Measurements from ENCODE around the gene REELD1.

The REELD1 gene

DNA sequence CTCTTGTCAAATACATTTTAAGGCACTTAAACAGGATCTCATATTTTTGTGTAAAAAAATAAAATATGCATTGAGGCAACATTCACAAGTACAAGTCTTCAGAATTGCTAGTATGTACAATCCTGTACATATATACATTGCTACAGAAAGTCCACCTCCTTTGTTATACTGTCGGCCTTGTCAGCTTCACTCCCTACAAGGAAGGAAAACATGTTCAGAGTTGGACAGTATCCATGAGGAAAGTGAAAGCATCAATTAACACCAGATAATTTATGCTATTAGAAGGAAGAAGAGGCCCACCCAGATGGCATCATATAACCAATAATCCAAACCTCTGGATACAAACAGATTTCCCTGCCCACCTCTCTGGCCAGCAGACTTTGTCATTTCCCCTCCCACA, 42.0 kb downstream of the REELD1 start:
- Histone ChIP-seq H3K79me2 (ENCODE audit: control insufficient read depth, low read length) (no peaks in the 10 kb centered on the region), H3K27me3 (ENCODE audit: control insufficient read depth, low read length) (no peaks in the 10 kb centered on the region), H4K20me1 (ENCODE audit: control insufficient read depth, insufficient read depth, low read depth, low read length) (no peaks in the 10 kb centered on the region), H3K36me3 (ENCODE audit: control insufficient read depth, low read length) (no peaks in the 10 kb centered on the region), H3K9me3 (ENCODE audit: control insufficient read depth, insufficient read depth, low read length) (no peaks in the 10 kb centered on the region), H3K4me3 (ENCODE audit: low read length) (no peak overlapping the region), H3K4me2 (ENCODE audit: low read length) (no peak overlapping the region), H3K27ac (ENCODE audit: low read depth, low read length) (no peak overlapping the region), H3K4me1 (ENCODE audit: control insufficient read depth, low read length) (no peaks in the 10 kb centered on the region), H3K9me2 (replicated peaks; ENCODE audit: control insufficient read depth, low read length) (no peaks in the 10 kb centered on the region), H3F3A (ENCODE audit: control insufficient read depth, insufficient read depth) (no peaks in the 10 kb centered on the region)
- TF ChIP-seq, protein P1, sequence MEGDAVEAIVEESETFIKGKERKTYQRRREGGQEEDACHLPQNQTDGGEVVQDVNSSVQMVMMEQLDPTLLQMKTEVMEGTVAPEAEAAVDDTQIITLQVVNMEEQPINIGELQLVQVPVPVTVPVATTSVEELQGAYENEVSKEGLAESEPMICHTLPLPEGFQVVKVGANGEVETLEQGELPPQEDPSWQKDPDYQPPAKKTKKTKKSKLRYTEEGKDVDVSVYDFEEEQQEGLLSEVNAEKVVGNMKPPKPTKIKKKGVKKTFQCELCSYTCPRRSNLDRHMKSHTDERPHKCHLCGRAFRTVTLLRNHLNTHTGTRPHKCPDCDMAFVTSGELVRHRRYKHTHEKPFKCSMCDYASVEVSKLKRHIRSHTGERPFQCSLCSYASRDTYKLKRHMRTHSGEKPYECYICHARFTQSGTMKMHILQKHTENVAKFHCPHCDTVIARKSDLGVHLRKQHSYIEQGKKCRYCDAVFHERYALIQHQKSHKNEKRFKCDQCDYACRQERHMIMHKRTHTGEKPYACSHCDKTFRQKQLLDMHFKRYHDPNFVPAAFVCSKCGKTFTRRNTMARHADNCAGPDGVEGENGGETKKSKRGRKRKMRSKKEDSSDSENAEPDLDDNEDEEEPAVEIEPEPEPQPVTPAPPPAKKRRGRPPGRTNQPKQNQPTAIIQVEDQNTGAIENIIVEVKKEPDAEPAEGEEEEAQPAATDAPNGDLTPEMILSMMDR (IDR thresholded peaks at IDR 0.05; ENCODE audit: low read depth, low read length, poor library complexity, severe bottlenecking) = no peak
- no peak for TF ChIP-seq EZH2phosphoT487 (IDR thresholded peaks at IDR 0.05; ENCODE audit: borderline replicate concordance, low read length)

DNA sequence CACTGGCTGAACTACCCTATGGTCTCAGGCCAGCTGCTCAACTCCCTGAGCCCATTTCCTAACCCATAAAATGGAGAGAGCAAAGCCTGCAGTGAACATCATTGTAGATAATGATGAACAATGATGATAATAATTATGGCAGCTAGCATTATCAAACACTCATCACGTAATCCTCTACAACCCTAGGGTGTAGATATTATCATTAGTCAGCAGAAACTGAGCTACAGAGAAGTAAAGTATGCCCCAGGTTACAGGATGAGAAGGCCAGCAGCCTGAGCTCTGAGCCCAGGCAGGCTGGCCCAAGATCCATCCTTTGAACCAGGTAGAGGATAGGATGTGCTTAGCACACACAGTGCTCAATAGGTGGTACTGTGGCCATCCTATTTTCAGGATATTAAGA, 43.2 kb downstream of the REELD1 start:
- no peaks in the 10 kb centered on the region for H3K36me3 ChIP-seq (ENCODE audit: control insufficient read depth, low read length)
- TF ChIP-seq, protein P1 (IDR thresholded peaks at IDR 0.05; ENCODE audit: low read depth, low read length, poor library complexity, severe bottlenecking) = no peak
- TF ChIP-seq EZH2phosphoT487 (IDR thresholded peaks at IDR 0.05; ENCODE audit: borderline replicate concordance, low read length) = no peak
- H3K4me3 ChIP-seq (ENCODE audit: low read length) = no peak overlapping the region

DNA sequence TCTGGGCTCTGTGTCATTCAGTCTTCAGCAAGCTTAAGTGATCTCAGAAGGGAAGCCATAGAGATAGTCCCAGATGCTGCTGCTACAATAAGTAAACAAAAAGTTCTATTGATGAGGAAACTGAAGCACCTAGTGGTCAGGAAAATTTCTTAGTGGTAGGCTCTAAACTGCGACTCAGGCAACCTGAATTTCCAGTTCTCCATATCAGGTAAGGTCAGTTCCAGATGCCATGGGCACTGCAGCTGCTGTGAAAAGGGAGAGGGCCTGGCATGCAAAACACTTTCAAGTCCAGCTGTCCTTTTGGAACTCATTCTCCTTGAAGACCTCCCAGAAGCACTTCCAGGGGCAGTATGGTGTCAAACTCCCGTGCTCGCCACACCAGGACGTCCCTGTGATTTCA, 46.2 kb downstream of the REELD1 start:
- H3K4me1 ChIP-seq (ENCODE audit: control insufficient read depth, low read length) = no peaks in the 10 kb centered on the region
- H3K4me3 ChIP-seq (ENCODE audit: low read length) = no peak overlapping the region
- H3K79me2 ChIP-seq (ENCODE audit: control insufficient read depth, low read length) = no peaks in the 10 kb centered on the region
- no peaks in the 10 kb centered on the region for H3K9me3 ChIP-seq (ENCODE audit: control insufficient read depth, insufficient read depth, low read length)
- no peak overlapping the region for H3K4me2 ChIP-seq (ENCODE audit: low read length)
- no peaks in the 10 kb centered on the region for H3K9me2 ChIP-seq (replicated peaks; ENCODE audit: control insufficient read depth, low read length)
- H3F3A ChIP-seq (ENCODE audit: control insufficient read depth, insufficient read depth) = no peaks in the 10 kb centered on the region
- no peaks in the 10 kb centered on the region for H3K36me3 ChIP-seq (ENCODE audit: control insufficient read depth, low read length)
- TF ChIP-seq EZH2phosphoT487 (IDR thresholded peaks at IDR 0.05; ENCODE audit: borderline replicate concordance, low read length) = no peak
- TF ChIP-seq, protein P1 (IDR thresholded peaks at IDR 0.05; ENCODE audit: low read depth, low read length, poor library complexity, severe bottlenecking) = no peak
- no peak overlapping the region for H3K27ac ChIP-seq (ENCODE audit: low read depth, low read length)
- no peaks in the 10 kb centered on the region for H3K27me3 ChIP-seq (ENCODE audit: control insufficient read depth, low read length)
- no peaks in the 10 kb centered on the region for H4K20me1 ChIP-seq (ENCODE audit: control insufficient read depth, insufficient read depth, low read depth, low read length)

More for the DNA sequence above, 43.2 kb downstream of the REELD1 start:
- Histone ChIP-seq H3K9me2 (replicated peaks; ENCODE audit: control insufficient read depth, low read length) (no peaks in the 10 kb centered on the region), H3K27ac (ENCODE audit: low read depth, low read length) (no peak overlapping the region), H3K27me3 (ENCODE audit: control insufficient read depth, low read length) (no peaks in the 10 kb centered on the region), H4K20me1 (ENCODE audit: control insufficient read depth, insufficient read depth, low read depth, low read length) (no peaks in the 10 kb centered on the region), H3K79me2 (ENCODE audit: control insufficient read depth, low read length) (no peaks in the 10 kb centered on the region), H3K4me2 (ENCODE audit: low read length) (no peak overlapping the region), H3K9me3 (ENCODE audit: control insufficient read depth, insufficient read depth, low read length) (no peaks in the 10 kb centered on the region), H3K4me1 (ENCODE audit: control insufficient read depth, low read length) (no peaks in the 10 kb centered on the region), H3F3A (ENCODE audit: control insufficient read depth, insufficient read depth) (no peaks in the 10 kb centered on the region)

DNA sequence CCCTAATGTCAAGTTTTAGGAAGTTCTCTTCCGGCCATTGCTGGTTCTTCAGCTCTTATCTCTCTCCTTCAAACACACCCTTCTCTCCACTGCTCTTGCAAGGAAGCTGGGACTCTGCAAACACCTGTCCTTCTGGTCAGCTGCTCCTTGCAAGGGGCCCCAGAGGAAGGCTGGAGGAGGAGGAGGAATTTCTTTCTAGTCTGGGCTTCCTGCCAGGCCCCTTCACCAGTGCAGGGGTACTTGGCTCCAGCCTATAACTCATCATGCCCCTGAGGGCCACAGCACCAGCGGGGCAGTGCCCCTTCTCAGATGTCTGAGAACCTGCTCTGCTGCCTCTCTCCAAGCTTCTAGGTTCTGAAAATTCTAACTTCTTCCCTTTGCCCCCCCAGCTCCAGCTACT, 46.7 kb downstream of the REELD1 start:
- Histone ChIP-seq H3K4me3 (ENCODE audit: low read length) (no peak overlapping the region), H3K4me1 (ENCODE audit: control insufficient read depth, low read length) (no peaks in the 10 kb centered on the region), H3K79me2 (ENCODE audit: control insufficient read depth, low read length) (no peaks in the 10 kb centered on the region), H3K36me3 (ENCODE audit: control insufficient read depth, low read length) (no peaks in the 10 kb centered on the region), H3K9me3 (ENCODE audit: control insufficient read depth, insufficient read depth, low read length) (no peaks in the 10 kb centered on the region), H4K20me1 (ENCODE audit: control insufficient read depth, insufficient read depth, low read depth, low read length) (no peaks in the 10 kb centered on the region), H3K27me3 (ENCODE audit: control insufficient read depth, low read length) (no peaks in the 10 kb centered on the region), H3K4me2 (ENCODE audit: low read length) (no peak overlapping the region), H3K27ac (ENCODE audit: low read depth, low read length) (no peak overlapping the region), H3K9me2 (replicated peaks; ENCODE audit: control insufficient read depth, low read length) (no peaks in the 10 kb centered on the region), H3F3A (ENCODE audit: control insufficient read depth, insufficient read depth) (no peaks in the 10 kb centered on the region)
- TF ChIP-seq, protein P1 (IDR thresholded peaks at IDR 0.05; ENCODE audit: low read depth, low read length, poor library complexity, severe bottlenecking) = no peak
- no peak for TF ChIP-seq EZH2phosphoT487 (IDR thresholded peaks at IDR 0.05; ENCODE audit: borderline replicate concordance, low read length)

Data from DOHH2 (cell line).